GM12873 (cell line): Measurements from ENCODE around the gene C20orf173.

Experiments
- TF ChIP-seq, protein P1 (sequence below): IDR thresholded peaks from 2 replicates; pipeline ENCODE4 v1.5.1; 2012; ENCODE audit warnings: low read depth, mild to moderate bottlenecking, moderate library complexity, low read length, control low read depth; ENCODE audit not compliant: insufficient read depth; ENCODE audit errors: missing control alignments

The C20orf173 gene

DNA sequence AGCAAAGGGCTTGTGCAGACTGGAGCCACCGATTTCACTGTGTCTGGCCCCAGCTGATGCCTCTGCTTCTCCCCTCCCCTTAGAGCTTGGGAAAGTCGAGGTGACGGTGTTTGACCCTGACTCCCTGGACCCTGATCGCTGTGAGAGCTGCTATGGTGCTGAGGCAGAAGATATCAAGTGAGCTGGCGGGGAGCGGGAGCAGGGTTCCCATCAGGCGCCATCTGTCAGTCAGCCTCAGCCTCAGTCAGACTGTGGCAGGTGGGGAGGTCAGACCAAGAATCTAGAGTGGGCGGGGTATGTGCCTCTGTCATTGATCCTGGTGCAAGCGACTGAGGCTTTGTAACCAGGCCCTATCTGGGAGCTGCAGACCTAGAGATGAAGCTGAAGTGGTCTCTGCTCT, 17.9 kb upstream of the C20orf173 start:
- TF ChIP-seq, protein P1, sequence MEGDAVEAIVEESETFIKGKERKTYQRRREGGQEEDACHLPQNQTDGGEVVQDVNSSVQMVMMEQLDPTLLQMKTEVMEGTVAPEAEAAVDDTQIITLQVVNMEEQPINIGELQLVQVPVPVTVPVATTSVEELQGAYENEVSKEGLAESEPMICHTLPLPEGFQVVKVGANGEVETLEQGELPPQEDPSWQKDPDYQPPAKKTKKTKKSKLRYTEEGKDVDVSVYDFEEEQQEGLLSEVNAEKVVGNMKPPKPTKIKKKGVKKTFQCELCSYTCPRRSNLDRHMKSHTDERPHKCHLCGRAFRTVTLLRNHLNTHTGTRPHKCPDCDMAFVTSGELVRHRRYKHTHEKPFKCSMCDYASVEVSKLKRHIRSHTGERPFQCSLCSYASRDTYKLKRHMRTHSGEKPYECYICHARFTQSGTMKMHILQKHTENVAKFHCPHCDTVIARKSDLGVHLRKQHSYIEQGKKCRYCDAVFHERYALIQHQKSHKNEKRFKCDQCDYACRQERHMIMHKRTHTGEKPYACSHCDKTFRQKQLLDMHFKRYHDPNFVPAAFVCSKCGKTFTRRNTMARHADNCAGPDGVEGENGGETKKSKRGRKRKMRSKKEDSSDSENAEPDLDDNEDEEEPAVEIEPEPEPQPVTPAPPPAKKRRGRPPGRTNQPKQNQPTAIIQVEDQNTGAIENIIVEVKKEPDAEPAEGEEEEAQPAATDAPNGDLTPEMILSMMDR: no peak

DNA sequence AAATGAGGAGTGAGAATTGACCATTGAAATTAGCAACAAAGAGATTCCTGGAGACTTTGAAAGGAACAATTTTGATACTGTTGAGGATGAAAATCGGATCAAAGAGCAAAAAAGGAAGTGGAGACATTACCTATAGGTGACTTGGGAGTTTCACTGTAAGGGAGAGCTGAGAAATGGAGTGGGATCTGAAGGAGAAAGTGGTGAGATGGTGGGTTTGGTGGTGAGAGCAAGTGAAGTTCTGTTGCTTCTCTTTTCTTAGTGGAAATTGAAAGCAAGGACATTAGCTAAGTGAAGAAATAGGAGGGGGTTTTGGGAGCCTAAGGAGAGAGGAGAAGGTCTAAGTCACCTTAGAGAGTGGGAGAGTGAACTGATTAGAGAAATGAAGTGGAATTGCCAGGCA, 16.7 kb upstream of the C20orf173 start:
- TF ChIP-seq, protein P1: no peak

DNA sequence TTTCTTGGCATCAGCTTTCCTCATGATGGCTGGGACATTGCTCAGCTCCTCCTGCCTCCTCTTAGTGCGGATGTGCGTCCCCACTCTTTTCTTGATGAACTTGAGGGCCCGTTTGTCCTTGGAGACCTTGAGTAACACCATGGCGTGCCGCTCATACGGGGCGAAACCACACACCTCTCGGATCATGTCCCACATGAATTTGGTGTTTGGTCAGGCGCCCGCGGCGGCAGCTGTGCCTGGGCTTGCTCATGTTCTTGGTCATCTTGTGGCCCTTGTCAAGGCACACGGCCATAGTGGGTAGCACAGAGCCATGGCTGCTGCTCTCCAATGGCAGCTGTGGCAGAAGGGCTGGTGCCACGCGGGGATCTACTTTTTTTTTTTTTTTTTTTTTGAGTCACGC, 15.0 kb upstream of the C20orf173 start:
- TF ChIP-seq, protein P1: no peak

DNA sequence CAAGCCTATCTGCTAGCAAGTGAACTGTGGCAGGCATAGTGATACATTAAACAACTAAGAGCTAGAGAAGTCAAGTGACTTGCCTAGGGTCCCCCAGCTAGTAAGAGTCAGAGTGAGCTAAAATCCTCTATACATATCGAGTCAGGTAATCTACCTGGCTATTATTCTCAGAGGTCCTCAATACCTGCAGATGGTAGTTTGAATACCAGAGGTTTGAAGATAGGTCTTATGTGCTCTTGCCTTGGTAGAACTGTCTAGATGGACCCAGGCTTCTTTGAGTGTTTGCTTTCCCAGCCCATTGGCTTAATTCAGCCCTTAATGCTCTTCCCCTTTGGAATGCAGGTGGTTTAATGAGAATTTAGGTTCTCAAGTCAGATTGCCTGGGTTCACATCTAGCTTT, 13.5 kb upstream of the C20orf173 start:
- TF ChIP-seq, protein P1: no peak

DNA sequence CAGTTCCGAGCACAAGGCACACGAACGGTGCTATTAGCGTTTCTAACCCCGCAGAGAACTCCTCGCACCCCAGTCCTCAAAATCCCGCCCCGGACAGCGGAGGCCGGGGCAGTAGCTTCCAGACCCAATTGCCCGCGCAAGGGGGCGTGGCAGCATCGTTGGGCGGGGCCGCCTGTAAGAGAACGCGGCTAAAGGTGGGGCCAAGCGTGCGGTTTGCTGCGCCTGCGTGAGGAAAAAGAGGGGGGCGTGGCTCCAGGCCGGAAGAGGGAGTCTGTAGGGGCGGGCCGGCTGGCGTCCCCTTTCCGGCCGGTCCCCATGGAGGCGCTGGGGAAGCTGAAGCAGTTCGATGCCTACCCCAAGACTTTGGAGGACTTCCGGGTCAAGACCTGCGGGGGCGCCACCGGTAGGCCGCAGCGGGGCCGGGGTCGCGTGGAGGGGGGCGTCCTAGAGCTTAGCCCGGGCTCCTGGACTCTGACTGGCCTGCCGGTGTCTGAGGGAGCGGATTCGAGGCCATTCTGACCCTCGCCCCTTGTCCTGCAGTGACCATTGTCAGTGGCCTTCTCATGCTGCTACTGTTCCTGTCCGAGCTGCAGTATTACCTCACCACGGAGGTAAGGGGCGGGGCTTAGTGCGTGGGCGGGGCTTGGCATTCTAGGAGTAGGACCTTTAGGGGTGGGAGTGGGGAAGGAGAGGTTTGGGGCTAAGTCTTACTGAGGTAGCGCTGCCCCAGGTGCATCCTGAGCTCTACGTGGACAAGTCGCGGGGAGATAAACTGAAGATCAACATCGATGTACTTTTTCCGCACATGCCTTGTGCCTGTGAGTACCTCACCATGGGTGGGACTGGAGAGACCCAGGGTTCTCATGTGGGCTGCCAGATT, 12.6 kb upstream of the C20orf173 start, which contains the start of gene ERGIC3:
Gene ERGIC3 (plus strand): TSS at position 296 of the 880 bp plus-strand sequence. CDS start 20 bp downstream, at position 316.
- TF ChIP-seq, protein P1: no peak

DNA sequence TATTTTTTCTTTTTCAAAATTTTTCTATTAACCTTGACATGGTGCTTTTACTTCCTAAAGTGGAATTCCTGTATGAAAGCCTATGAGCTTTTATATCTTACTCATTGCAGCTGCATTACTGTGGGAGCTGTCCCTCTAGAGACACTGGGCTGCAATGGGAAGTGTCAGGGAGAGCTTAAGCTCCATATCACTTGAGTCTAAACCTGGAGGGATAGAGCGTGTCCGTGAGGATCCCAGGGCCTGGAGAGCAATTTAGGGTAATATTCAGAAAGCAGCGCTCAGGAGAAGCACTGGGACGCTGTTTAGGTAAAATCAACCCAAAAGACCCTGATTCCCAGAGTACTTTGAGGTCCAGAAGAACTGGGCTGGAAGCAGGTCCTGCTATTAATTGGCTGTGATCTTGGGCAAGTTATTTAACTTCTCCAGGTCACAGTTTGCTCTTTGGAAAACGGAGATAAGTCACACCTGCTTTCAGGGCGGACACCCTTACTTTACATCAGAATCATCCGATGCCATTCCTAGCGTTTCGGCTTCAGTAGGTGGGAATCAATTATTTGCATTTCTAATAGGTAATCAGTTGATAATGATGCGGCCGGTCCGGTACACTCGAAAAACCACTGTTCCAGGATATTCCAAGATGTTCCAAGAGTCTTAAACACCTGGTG, 11.8 kb upstream of the C20orf173 start:
- TF ChIP-seq, protein P1: no peak

DNA sequence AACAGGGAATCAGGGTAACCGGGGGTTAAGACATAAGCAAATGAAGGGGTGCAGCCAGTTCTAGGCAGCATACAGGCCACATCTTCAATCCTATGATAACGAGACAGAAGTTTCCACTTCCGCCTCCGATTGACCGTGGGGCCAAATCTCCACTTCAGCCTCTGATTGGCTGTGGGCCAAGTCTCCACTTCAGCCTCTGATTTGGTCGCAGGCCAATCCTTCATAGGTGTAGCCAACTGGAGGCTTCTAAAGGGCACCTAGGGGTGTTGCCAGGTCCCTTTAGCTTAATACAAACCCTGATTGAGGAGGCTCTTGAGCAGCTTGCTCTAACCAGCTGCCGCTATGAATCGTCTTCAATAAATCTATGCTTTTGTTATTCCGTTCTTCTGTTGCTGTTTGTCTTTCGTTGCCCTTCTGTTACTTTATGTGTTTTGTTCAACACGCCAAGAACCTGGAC, 10.3 kb upstream of the C20orf173 start:
- TF ChIP-seq, protein P1: no peak
